ENCODE results near the gene ABCA9.
"Not testable (repeated sequence)": the region's sequence is repeated elsewhere in the genome, so short reads cannot be mapped to it uniquely, and the experiment has no call there.

The ABCA9 gene

DNA sequence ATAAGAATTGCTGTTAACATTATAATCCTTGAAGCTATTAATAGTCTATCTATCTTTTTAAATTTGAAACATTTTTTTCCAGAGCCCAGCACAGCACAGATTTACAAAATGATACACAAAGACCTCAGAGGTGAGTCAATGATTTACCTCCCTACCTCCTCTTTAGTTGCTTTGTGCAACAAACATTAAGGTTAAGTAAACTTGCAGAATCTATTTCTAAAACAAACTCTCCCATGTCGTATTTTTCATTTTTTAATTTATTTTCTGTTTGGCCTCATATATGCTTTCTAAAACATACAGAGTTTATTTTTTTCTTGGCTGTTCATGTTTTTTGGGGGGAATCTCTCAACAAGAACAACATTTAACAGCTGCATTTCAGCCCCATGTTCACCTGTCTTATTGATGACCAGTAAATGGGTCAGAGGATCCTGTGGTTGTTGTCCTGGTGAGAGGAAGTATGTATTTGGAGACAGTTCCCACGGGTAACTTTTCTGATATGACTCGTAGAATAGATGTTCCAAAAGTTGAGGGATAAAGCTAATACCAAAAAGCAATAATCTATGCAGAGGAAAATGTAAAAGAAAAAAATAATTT lies 42.6 kb downstream of the ABCA9 start:
- no peak for DNase-seq

DNA sequence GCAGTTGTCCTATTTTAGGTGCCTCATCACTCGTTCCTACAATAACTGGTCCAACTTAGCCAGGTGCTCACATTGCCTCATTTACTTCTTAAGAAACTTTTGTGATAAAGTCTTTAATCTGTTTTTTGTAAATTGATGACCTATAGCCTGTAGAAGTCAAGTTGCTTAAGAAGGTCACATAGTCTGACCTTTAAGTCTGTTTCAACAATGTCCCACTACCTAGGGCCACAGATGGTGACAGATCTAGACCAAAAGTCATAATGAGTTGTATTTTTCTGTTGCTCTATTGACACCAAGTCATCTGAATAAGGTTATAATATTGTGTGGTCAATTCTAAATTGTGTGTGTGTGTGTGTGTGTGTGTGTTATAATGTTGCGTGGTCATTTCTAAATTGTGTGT lies 45.1 kb downstream of the ABCA9 start:
- DNase-seq: no peak

DNA sequence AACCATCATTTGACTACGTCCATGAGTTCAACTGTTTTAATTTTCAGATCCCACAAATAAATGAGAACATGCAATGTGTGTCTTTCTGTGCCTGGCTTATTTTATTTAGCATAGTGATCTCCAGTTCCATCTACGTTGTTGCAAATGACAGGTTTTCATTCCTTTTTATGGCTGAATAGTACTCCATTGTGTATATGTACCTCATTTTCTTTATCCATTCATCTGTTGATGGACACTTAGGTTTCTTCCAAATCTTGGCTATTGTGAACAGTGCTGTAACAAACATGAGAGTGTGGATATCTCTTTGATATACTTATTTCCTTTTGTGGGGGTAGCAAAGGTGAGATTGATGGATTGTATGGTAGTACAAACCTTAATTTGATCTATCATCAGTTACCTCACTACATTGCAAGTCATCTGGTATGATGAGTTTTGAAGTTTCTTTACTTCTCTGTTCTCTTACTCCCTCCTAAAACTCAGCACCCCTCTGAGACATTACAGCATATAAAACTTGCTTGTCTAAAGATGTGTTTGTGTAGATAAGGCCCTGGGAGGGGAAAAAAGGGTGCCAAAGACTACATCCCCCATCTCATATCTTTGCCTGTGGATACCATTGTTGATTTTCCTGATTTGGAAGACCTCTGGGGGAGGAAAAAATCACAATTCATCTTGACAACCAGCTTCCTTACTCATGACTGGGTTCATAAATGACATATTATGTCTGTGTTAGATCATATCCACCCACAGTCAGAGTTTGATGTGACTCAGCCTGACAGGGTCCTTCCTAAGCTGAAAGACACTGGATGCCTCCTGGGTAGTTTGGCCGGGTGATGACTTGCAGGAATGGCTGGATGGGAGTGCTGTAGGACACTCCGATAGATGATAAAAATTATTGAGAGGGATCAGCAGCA lies 47.6 kb downstream of the ABCA9 start:
- peak; percentile 38 for DNase-seq

DNA sequence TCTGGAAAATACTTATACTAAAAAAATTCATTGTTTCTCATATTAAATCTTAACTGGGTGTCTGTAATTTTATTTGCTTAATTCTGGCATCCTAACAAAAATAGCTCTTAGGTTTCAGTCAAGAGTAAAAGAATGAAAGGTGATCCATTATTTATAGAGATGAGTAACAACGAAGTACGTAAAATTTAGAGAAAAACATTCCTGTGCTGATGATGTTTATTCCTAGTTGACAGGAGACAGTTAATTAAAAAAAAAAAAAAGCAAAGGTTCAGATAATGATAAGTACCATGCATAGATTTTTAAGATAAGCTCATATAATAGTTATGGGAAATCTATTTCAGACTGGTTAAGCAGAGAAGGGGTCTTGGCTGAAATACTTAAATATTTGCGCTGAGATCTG lies 50.8 kb downstream of the ABCA9 start:
- DNase-seq: no peak

DNA sequence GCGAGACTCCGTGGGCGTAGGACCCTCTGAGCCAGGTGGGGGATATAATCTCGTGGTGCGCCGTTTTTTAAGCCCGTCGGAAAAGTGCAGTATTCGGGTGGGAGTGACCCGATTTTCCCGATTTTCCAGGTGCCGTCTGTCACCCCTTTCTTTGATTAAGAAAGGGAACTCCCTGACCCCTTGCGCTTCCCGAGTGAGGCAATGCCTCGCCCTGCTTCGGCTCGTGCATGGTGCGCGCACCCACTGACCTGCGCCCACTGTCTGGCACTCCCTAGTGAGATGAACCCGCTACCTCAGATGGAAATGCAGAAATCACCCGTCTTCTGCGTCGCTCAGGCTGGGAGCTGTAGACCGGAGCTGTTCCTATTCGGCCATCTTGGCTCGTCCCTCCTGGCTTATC lies 56.0 kb downstream of the ABCA9 start:
- not testable (repeated sequence) for DNase-seq

DNA sequence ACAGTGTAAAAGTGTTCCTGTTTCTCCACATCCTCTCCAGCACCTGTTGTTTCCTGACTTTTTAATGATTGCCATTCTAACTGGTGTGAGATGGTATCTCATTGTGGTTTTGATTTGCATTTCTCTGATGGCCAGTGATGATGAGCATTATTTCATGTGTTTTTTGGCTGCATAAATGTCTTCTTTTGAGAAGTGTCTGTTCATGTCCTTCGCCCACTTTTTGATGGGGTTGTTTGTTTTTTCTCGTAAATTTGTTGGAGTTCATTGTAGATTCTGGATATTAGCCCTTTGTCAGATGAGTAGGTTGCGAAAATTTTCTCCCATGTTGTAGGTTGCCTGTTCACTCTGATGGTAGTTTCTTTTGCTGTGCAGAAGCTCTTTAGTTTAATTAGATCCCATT lies 61.0 kb downstream of the ABCA9 start:
- DNase-seq: not testable (repeated sequence)

DNA sequence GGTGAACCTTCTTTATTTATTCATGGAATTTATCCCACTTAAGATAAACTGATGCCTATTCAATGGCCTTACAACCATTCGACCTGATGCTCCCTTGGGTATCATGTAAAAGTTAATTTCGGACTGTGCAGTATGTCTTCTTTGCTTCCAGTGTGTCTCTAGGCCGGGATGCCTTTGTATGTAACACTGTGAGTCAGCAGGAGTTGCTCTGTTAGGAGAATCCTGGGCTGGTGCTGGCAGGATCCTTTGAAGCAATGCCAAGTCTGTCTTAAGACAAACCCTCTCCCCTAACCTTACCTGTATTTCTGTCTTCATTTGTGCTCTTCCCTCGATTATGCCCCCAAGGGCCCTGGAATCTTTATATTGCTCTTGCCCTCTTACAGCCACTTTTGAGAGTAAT lies 67.6 kb downstream of the ABCA9 start:
- DNase-seq: no peak

DNA sequence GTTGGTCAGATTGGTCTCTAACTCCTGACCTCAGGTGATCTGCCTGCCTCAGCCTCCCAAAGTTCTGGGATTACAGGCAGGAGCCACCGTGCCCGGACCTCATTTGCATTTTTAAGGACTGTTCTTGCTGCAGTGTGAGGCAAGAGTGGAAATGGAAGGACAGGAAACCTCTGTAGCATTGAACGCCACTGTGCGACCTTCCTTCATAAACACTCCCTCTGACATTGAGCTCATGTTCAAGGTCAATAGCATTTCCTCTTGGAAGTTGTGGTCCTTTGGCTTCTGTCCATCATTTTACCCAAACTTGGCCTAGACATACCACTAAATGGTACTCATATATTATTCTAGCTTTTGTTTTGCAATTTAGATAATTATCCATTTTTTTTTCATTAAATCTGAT lies 72.8 kb downstream of the ABCA9 start:
- DNase-seq: no peak

DNA sequence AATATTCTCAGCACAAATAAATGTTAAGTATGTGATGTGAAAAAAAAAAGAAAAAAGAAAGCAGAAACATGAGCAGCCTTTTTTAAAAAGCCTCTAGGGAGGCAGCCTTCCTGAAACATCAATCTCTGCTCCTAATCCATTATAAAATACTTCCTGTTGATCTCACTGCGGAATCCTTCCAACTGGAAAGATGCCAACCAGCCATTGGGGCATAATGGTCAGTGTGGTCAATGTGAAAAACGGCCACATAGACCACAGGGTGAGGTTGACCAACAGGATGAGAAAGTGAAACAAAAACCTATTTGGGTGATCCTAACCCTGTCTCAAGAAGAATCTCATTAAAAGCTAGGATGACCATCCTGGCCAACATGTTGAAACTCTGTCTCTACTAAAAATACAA lies 79.4 kb downstream of the ABCA9 start:
- no peak for DNase-seq

DNA sequence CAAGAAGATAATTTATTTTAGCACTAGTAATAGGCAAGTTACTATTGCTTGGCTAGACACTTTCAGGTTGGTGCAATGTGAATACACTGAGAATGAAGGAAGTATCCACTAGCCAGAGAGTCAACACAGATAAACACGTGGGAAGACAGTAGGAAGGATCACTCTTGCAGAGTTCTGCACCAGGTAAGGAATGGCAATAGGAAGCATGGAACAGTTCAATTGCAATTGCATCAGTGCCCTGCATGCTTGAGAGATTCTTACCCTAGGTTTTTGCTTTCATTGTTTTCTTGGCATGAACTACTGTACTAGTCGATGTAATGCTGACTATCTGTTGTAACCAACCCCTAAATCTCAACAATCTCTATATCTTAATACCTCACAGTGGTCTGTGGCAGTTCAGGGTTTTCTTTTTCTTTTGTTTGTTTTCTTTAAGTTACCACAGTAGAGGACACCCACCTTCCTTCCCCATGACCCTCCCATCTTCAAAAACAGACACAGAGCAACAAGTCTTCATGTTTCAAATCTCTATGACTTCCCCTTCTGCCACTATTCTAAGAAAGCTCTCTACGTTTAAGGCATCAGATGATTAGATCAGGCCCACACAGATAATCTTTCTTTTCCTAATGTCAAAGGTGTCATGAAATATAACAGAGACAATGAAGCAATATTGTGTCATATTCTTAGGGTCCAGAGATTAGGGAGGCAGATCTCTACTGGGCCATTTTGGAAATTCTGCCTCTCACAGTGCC lies 87.5 kb downstream of the ABCA9 start:
- no peak for DNase-seq

DNA sequence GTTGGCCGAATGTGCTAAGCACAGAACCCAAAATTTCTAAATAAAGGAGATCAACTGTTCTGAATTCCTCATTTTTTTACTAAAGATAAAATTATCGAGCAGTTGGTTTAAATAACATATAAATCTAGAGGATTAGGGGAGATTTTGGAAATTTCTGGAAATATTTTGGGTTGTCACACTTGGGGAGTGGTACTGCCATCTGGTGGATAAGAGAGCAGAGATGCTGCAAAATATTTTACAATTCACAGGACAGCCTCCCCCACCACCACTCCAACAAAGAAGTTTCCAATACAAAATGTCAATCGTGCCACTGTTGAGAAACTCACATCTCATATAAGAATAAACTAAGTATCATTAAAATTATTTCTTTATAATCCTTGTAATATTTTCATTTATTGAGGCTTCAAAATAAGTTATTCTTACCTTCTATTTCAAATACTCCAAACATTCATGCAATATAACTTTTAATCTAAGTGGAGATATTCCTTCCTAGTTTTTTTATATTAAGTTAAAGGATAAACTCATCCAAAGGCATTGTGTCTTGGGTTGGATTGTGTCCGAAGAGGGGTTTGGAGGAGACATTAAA lies 88.5 kb downstream of the ABCA9 start:
- no peak for DNase-seq

DNA sequence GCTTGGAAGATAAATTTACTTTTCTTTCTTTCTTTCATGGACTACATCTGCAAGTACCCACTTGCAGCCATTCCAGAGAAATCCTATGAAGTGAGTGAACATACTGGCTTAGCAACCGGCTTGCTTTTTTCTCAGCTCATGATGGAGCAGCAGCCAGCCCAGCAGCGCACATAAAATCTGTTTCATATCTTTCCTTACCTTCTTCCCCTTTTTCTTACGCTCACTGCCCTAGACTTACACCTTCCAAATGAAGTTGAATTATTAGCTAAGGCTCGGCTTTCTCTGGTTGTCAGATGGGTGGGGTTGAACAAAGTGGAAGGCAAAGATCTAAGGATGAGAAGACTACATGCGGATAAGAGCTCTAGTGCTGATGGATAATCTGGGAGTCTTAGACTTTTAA lies 91.6 kb downstream of the ABCA9 start:
- DNase-seq: no peak

DNA sequence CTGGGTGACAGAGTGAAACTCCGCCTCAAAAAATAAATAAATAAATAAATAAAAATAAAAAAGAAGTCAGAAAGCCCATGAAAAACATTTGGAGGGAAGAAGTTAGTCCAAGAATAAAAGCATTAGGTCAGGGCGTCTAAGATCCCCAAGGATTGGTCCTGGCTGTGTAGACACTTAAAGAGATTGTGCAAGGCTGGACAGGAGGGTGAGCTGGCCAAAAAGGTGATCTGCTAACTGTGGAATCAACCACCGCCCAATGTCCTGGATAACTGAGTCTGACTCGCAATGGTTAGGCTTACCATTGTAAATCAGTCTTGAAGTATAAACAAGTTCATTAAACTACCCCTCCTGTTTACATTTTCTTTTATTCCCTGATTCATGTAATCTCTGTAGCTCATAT lies 96.8 kb downstream of the ABCA9 start:
- DNase-seq: no peak

DNA sequence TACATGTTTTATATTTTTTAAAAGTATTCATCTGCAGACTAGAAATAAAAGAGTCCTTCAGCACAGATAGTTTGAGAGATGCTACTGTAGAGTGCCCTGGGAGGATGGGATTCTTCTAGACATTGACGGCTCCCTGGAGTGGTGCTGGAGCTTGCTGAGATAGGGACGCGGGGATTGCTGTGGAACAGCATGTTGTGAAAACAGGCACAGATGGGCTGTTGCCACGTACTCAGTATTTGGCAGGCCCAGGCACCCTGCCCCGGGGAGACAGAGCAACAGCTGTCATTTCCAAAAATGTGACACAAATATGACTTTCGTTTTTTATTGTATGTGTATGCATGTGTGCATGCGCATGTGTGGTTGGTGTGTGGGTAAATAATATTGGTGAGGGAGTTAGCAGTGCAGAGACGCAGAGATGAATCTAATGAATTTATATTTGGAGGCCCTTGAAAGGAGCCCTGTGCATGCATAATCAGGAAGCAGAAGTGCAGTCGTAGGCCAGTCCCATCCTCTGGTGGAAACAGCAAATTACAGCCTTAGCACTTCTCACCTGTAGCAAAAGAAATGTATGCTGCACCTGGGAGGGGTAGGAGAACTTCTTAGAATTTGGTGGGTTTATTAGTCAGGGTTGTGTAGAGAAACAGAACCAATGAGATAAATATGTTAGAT lies 99.4 kb downstream of the ABCA9 start:
- no peak for DNase-seq

DNA sequence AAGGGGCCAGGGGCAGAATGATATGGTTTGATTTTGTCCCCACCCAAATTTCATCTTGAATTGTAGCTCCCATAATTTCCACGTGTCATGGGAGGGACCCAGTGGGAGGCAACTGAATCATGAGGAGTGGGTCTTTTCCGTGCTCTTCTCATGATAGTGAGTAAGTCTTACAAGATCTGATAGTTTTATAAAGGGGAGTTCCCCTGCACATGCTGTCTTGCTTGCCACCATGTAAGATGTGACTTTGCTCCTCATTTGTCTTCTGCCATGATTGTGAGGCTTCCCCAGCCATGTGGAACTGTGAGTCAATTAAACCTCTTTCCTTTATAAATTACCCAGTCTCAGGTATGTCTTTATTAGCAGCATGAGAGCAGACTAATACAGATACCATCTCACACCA lies 101.6 kb downstream of the ABCA9 start:
- DNase-seq: not testable (repeated sequence)

DNA sequence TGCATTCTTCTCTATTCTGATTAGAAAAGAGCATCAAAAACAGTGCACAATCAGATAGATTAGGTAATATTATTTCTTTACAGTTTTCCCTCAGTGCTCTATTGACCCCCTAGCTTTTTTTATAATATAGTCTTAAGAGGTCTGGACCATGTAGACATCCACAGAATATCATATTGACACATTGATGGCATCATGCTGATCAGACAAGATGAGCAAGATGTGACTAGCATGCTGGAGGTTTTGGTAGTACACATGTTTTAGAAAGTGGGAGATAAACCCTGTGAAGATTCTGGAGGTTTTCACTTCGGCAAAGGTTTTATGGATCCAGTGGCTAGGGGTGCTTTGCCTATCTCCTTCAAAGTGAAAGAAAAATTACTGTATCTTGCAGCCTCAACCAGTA lies 102.8 kb downstream of the ABCA9 start:
- no peak for DNase-seq

DNA sequence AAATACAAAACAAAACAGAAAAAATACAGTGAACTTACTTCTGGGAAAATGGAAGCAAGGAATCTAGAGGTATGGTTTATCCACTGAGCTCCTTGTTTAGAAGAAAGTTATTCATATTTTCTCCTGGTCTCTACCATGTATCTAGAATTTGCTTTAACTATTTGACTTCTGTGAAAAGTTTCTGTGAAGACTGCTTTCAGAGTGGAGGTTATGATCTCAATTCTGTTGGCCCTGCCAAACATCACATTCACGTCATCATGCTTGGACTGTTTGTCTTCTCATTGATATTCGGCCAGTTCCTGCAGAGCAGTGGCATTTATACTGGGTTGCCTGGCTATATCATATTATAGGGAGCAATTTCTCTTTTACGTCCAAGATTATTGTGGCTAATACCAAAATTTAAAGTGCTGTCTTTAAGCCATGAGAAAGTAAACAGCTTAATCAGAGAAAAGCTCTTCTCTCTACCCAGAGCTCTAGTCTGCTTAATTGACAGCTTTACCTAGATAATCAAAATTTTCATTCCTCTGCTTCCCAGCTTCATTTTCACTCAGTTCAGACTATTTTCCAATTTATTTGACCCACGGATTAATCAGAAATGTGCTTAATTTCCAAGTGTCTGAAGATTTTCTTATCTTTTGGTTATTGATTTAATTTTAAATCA lies 105.4 kb downstream of the ABCA9 start, which contains the start of gene ABCA8:
ABCA8 (minus strand) TSS at position 212 of the 661 bp plus-strand sequence. CDS start 13,358 bp downstream, outside the sequence.
- no peak for DNase-seq

DNA sequence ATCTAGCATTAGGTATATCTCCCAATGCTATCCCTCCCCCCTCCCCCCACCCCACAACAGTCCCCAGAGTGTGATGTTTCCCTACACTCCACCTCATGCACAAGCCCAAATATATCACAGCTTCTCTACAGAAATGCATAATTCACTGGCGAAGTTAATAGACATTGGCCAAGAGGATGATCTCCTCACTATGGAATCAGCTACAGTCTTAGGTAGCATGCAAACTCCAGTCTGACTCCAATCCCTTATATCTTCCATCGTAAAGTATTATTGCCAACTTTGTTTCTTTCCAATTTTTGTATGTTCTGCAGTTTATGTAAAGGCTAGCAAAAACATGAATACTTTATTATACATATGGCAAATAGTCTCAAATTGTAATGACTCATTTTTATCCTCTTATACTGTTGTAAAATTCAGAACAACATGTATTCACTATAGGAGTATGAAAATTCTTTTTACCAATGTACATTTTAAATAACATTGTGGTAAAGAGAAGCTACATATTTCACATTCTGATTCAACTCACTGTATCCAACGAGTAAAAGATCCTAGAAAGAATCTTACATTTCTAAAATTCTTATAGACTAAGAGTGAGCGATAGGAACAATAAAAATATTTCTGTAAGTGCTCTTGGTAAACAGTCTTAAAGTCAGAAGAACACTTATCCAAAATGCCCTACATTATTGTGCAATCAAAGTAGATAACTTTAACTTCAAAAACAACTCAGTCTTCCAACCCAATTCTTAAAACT lies 106.4 kb downstream of the ABCA9 start:
- DNase-seq: no peak

DNA sequence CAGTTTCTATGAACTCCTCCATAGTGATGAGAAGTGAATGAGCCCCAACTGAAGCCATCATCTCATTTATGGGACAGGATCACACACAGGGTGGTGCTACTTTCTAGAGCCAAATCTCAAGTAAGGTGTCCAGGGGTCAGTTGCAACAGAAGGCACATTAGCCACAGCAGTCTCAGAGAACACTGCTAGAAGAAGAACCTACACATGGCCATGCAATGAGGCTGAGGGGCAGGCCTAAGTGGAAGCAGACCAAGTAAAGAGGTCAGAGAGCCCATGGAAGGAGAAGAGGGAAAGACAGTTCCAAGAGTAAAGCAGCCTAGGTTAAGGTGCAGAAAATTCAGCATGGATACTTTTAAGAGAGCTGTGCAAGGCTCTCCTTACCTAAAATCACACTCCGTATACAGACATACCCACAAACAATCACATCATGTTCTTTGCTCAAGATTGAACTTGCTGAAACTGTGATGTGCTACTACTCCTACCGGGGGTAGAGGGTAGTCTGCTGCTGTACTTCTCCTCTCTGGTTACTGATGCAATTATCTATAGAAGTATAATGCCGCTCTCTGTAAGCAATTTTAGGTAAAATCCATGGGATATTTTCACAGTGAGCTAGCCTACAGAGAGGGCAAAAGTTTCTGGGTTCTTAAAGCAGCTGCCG lies 107.3 kb downstream of the ABCA9 start:
- DNase-seq: no peak

DNA sequence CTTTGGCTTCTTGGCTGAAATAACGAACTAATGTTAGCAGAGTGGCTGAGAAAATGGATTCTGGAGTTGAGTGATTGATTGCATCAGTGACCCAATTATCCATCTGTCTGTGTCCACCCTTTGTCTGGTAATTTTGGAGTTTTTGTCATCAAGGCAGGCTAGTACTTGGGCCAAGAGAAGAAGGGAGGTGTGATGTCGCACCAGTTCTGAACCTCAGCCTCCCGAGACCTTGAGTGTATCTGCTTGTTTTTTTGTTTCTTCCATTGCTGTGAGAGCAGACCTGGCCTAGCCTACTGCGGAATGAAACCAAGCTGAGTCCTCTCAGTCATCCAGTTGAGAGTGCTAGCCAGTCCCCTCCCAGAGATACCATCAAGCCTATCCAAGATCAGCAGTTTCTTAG lies 110.0 kb downstream of the ABCA9 start:
- DNase-seq: no peak

DNA sequence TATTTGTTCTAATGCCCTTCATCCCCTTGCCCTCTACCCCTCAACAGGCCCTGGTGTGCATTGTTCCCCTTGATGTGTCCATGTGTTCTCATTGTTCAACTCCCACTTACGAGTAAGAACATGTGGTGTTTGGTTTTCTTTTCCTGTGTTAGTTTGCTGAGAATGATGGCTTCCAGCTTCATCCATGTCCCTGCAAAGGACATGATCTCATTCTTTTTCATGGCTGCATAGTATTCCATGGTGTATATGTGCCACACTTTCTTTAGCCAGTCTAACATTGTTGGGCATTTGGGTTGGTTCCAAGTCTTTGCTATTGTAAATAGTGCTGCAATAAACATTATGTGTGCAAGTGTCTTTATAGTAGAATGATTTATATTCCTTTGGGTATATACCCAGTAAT lies 112.9 kb downstream of the ABCA9 start:
- not testable (repeated sequence) for DNase-seq

Data from GDM1 (cell line).